Neutrophil (primary cell): ENCODE results near the gene EPB41L1.

ENCODE experiments used
- H3K27ac ChIP-seq: fragments of 200-600 bp; sonication (generic); 2 replicates; pipeline ENCODE4 v1.5.1; 2016; ENCODE audit warnings: mild to moderate bottlenecking, moderate library complexity
- H3K27me3 ChIP-seq: fragments of 200-600 bp; sonication (generic); 2 replicates; pipeline ENCODE4 v1.6.0; 2016; ENCODE audit warnings: mild to moderate bottlenecking
- H3K36me3 ChIP-seq: fragments of 200-600 bp; sonication (generic); 2 replicates; pipeline ENCODE4 v1.5.1; 2017
- H3K4me1 ChIP-seq, 2 experiments: fragments of 200-600 bp in 1 of 2; sonication (generic) in 1 of 2; 1 replicate in 1 of 2; 2 replicates in 1 of 2; pipeline versions ENCODE4 v1.5.1 to v1.6.1; 2013 to 2016; ENCODE audit warnings: low read depth in 1 of 2, low read length in 1 of 2, mild to moderate bottlenecking in 1 of 2, moderate library complexity in 1 of 2; ENCODE audit not compliant: control insufficient read depth in 1 of 2, insufficient read depth in 1 of 2
- H3K4me3 ChIP-seq, 2 experiments: fragments of 200-600 bp in 1 of 2; sonication (generic) in 1 of 2; 1 replicate in 1 of 2; 2 replicates in 1 of 2; pipeline ENCODE4 v1.5.1; 2013 to 2016; ENCODE audit warnings: low read depth in 1 of 2, low read length in 1 of 2, mild to moderate bottlenecking in 1 of 2, moderate library complexity in 1 of 2
- H3K9me3 ChIP-seq: fragments of 200-600 bp; sonication (generic); 2 replicates; pipeline ENCODE4 v1.5.1; 2016
- TF ChIP-seq, protein P1 (sequence below): fragments of 200-600 bp; sonication (generic); IDR thresholded peaks from 2 replicates; pipeline ENCODE4 v1.5.1; 2016; ENCODE audit warnings: antibody characterized with exemption

The EPB41L1 gene

DNA sequence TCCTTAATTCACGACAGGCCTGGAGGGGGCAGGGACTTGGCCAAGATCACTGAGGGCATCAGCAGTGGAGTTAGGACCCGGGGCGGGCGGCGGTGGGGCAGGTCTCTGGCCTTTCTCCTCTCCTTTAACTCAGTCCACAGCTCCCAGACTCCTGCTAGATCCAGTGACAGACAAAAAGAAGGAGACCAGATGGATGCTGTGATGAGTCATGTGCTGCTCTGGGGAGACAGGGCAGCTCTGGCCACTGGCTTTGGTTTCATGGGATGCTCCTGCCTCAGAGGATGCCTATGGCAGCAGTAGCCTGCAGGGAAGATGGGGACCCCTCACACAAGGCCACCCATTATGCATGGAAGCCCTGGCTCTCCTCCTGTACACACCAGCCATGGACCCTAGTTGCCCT lies 20.5 kb downstream of the EPB41L1 start:
- Histone ChIP-seq H3K4me3 (no peak overlapping the region), H3K27me3 (peaks cover 11% of the 10 kb centered on the region), H3K9me3 (no peaks in the 10 kb centered on the region), H3K27ac (no peak overlapping the region), H3K4me1 (no peaks in the 10 kb centered on the region), H3K36me3 (no peaks in the 10 kb centered on the region)
- TF ChIP-seq, protein P1, sequence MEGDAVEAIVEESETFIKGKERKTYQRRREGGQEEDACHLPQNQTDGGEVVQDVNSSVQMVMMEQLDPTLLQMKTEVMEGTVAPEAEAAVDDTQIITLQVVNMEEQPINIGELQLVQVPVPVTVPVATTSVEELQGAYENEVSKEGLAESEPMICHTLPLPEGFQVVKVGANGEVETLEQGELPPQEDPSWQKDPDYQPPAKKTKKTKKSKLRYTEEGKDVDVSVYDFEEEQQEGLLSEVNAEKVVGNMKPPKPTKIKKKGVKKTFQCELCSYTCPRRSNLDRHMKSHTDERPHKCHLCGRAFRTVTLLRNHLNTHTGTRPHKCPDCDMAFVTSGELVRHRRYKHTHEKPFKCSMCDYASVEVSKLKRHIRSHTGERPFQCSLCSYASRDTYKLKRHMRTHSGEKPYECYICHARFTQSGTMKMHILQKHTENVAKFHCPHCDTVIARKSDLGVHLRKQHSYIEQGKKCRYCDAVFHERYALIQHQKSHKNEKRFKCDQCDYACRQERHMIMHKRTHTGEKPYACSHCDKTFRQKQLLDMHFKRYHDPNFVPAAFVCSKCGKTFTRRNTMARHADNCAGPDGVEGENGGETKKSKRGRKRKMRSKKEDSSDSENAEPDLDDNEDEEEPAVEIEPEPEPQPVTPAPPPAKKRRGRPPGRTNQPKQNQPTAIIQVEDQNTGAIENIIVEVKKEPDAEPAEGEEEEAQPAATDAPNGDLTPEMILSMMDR: no peak

DNA sequence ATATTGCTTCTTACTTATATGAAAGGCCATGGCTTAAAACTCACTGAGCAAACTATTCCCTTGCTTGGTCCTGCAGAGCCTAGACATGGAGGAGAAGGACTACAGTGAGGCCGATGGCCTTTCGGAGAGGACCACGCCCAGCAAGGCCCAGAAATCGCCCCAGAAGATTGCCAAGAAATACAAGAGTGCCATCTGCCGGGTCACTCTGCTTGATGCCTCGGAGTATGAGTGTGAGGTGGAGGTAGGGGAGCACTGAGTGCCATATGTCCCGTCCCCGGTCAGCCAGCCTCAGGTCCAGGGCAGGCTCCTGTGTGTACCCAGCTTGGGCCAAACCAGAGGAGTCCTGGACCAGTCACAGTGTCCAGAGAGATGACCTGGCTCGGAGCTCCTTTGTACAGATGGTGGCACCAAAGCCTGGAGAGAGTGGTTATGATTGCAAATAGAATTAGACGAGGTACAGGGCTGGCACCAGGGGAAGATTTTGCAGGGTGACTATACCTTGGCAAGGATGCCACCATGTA lies 21.0 kb downstream of the EPB41L1 start:
- TF ChIP-seq, protein P1: no peak
- peaks cover 11% of the 10 kb centered on the region for H3K27me3 ChIP-seq
- no peaks in the 10 kb centered on the region for H3K4me1 ChIP-seq
- H3K4me3 ChIP-seq: no peak overlapping the region
- H3K27ac ChIP-seq: no peak overlapping the region
- no peaks in the 10 kb centered on the region for H3K36me3 ChIP-seq
- no peaks in the 10 kb centered on the region for H3K9me3 ChIP-seq

DNA sequence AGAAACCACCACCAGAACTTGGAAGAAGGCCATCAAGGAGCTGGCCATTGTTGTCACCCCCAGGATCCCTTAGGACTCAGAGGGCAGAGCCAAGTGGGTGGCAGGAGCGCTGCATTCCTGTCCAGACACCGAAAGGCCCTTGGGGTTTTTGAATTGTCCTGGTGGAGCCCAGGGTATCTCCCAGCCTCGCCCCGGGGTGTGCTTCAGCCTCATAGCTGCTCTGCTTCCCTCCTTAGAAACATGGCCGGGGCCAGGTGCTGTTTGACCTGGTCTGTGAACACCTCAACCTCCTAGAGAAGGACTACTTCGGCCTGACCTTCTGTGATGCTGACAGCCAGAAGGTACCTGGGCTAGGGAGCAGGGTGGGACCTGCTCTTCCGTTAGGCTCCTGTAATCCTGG lies 23.2 kb downstream of the EPB41L1 start:
- Histone ChIP-seq H3K27ac (no peak overlapping the region), H3K36me3 (no peaks in the 10 kb centered on the region), H3K9me3 (no peaks in the 10 kb centered on the region), H3K27me3 (peaks cover 11% of the 10 kb centered on the region), H3K4me3 (no peak overlapping the region), H3K4me1 (no peaks in the 10 kb centered on the region)
- TF ChIP-seq, protein P1: no peak

DNA sequence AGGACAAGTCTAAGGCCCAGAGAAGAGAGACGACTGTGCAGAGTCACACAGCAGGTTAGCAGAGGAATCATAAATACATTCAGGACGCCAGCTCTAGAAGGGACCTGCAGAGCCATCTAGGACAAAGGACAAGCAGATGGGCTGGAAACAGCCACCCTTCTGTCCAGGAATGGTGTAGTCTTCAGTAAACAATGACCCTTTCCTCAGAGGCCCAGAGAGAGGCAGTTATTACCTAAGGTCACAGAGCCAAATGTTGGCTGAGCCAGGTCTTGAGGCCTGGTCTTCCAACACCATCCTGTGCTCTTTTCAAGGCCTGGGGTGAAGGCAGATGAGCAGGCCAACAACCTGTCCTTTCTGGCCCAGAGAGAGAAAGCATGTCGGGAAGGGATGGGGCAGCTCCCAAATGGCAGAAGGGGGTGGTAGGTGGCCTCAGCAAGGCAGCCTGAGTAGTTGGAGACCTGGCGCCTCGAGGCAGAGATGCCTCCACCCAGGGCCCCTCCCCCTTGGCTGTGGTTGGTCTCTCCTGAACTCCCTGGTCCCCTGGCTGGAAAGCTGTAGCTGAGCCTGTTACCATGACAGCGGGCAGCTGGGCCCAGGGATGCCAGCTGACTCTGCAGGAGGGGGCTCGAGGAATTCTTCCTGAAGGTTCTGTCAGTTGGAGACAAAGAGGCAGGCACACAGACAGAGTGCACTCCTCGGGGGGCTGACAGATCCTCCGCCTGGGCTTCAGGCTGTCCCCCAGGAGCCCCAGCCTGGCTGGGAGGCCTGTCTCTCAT lies 24.8 kb downstream of the EPB41L1 start:
- H3K27ac ChIP-seq: no peak overlapping the region
- H3K36me3 ChIP-seq: no peaks in the 10 kb centered on the region
- H3K27me3 ChIP-seq: no peaks in the 10 kb centered on the region
- H3K9me3 ChIP-seq: no peaks in the 10 kb centered on the region
- no peaks in the 10 kb centered on the region for H3K4me1 ChIP-seq
- TF ChIP-seq, protein P1: no peak
- no peak overlapping the region for H3K4me3 ChIP-seq

DNA sequence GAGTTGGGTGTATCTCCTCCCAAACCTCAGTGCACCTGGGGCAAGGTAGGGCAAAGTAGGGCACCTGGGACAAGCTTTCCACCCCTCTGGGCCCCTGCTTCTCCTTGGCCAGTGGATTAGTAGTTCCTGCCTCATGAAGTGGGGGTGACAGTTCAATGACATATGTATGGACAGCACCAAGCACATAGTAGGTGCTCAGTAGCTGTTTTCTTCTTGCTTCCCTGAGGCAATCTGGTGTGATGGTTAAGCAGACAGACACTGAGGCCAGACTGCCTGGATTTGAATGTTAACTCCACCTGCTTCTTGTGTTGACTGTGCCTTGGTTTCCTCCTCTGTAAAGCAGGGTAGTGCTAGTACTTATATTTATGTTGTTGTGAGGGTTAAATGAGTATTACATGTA lies 25.8 kb downstream of the EPB41L1 start:
- no peaks in the 10 kb centered on the region for H3K36me3 ChIP-seq

More for the DNA sequence above, 25.8 kb downstream of the EPB41L1 start:
- no peak overlapping the region for H3K27ac ChIP-seq
- TF ChIP-seq, protein P1: no peak
- H3K9me3 ChIP-seq: no peaks in the 10 kb centered on the region
- H3K4me1 ChIP-seq: no peaks in the 10 kb centered on the region
- H3K27me3 ChIP-seq: no peaks in the 10 kb centered on the region
- no peak overlapping the region for H3K4me3 ChIP-seq
